ENCODE results near the gene MRPS23. TPM values are rescaled to one million over a fixed set of nuclear protein-coding genes. Genes with fewer than 3 reads are reported as not detected.

MRPS23 gene
- total RNA-seq, 6 experiments from 2014 or later: 47.0 to 62.5 (median 56.4) TPM

DNA sequence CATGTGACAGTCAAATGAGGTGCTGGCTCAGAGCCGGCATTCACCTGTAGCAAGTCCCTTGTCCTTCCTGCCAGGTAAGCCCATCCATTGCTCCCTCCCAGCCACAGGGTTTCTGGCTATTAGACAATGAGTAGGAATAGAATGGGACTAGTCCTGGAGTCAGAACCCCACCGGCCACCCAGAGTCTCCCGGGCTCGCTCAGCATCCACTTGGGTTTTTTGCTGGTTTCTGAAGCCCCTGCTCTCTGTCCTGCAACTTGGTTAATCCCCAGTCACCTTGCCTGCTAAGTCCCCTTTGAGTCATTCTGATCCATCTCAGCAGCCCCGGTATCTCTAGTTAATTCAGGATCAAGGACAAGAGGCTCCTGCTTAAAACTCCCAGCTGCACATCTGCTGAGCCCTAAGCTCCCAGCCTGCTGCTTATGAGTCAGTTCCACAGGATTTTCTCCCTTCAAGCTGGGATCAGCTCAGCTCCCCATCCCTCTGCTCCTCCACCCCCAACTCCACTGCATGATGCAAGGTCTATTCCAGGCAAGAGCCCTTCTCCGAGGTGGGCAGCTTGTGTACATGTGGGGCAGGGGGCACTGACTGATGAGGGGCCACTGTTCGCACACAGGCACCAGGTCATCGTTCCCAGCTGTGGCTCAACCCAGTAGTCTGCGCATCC, 19.9 kb upstream of the MRPS23 start:
- TF ChIP-seq, protein P1, sequence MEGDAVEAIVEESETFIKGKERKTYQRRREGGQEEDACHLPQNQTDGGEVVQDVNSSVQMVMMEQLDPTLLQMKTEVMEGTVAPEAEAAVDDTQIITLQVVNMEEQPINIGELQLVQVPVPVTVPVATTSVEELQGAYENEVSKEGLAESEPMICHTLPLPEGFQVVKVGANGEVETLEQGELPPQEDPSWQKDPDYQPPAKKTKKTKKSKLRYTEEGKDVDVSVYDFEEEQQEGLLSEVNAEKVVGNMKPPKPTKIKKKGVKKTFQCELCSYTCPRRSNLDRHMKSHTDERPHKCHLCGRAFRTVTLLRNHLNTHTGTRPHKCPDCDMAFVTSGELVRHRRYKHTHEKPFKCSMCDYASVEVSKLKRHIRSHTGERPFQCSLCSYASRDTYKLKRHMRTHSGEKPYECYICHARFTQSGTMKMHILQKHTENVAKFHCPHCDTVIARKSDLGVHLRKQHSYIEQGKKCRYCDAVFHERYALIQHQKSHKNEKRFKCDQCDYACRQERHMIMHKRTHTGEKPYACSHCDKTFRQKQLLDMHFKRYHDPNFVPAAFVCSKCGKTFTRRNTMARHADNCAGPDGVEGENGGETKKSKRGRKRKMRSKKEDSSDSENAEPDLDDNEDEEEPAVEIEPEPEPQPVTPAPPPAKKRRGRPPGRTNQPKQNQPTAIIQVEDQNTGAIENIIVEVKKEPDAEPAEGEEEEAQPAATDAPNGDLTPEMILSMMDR (IDR thresholded peaks at IDR 0.05): no peak
- H3K4me3 Mint-ChIP-seq: peak overlapping the region; percentile 61
- H3K36me3 Mint-ChIP-seq (ENCODE audit: low read depth): peaks cover 29% of the 10 kb centered on the region; the same call in 1 of the 2 replicates
- DNase-seq: peak; percentile 82
- H3K27me3 Mint-ChIP-seq (ENCODE audit: insufficient read depth): peaks cover 1% of the 10 kb centered on the region; the same call in 1 of the 2 replicates
- peaks cover 67% of the 10 kb centered on the region for H3K4me1 Mint-ChIP-seq (ENCODE audit: low read depth)
- H3K27ac Mint-ChIP-seq: peak overlapping the region; percentile 90
- no peaks in the 10 kb centered on the region for H3K9me3 Mint-ChIP-seq

DNA sequence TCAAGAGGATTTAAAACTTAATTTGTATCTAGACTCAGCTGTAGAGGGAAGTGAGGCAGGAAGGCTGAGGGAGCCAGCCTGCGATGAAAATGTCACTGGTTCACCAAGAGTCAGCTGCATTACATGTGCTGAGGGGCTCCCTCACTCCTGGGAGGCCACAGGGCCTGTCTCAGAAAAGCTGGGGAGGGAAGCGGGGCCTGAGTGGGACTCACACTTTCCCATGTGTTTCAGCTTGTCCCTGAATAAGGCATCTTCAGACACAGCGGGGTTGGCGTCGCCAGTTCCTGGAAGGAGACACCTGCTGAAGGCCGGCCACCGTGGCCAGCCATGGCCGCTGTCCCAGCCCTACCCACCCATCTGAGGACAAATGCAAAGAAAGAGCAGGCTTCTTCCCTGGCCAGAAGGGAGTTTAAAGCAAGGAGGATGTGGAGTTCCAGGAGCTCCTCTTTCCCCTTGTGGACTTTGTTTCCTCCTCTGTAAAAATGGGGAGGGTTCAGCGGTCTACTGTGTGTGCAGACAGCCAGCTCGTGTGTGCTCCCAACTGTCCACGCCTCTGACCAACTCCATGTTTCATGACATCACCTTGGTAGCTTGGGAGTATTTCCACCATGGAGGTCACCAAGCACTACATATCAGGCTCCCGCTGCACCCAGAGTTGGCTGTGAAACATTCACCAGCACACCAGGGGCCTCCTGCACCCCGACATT, 19.2 kb upstream of the MRPS23 start:
- Mint-ChIP-seq H3K27me3 (ENCODE audit: insufficient read depth) (peaks cover 3% of the 10 kb centered on the region), H3K36me3 (ENCODE audit: low read depth) (peaks cover 34% of the 10 kb centered on the region), H3K27ac (peak overlapping the region; percentile 90), H3K4me3 (peak overlapping the region; percentile 61), H3K4me1 (ENCODE audit: low read depth) (peaks cover 60% of the 10 kb centered on the region), H3K9me3 (no peaks in the 10 kb centered on the region)
- TF ChIP-seq, protein P1 (IDR thresholded peaks at IDR 0.05): no peak
- DNase-seq: no peak

GRCh38 chr17:57868007-57868909, 18.4 kb upstream of the MRPS23 start:
- Mint-ChIP-seq H3K4me1 (ENCODE audit: low read depth) (peaks cover 52% of the 10 kb centered on the region), H3K9me3 (no peaks in the 10 kb centered on the region), H3K36me3 (ENCODE audit: low read depth) (peaks cover 35% of the 10 kb centered on the region), H3K27me3 (ENCODE audit: insufficient read depth) (peaks cover 3% of the 10 kb centered on the region; the same call in 1 of the 2 replicates), H3K27ac (peak overlapping the region; percentile 90), H3K4me3 (peak overlapping the region; percentile 57)
- DNase-seq: peak; percentile 83
- TF ChIP-seq, protein P1 (IDR thresholded peaks at IDR 0.05): peak; percentile 69

DNA sequence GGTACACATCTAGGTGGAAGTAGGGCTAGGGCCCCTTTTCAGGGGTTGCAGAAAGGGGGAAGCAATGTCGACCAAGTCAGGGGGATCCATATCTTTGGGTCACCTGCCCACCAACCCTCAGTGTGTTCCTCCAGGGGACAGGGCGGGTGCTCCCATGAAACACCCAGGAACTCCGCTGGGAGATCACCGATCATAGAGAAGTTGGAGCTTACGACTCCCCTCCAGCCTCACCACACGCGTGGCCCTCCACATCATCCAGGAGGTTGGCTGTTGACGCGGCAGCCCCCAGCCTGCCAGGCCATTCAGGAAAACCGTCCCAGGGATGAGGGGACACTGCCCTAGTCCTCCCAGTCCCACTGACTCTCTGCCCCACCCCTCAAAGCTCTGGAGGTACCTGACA, 17.3 kb upstream of the MRPS23 start:
- Mint-ChIP-seq H3K27me3 (ENCODE audit: insufficient read depth) (peaks cover 3% of the 10 kb centered on the region; the same call in 1 of the 2 replicates), H3K4me1 (ENCODE audit: low read depth) (peaks cover 52% of the 10 kb centered on the region), H3K36me3 (ENCODE audit: low read depth) (peaks cover 28% of the 10 kb centered on the region), H3K9me3 (no peaks in the 10 kb centered on the region), H3K4me3 (no peak overlapping the region), H3K27ac (peak overlapping the region; percentile 90)
- no peak for DNase-seq
- TF ChIP-seq, protein P1 (IDR thresholded peaks at IDR 0.05): no peak

DNA sequence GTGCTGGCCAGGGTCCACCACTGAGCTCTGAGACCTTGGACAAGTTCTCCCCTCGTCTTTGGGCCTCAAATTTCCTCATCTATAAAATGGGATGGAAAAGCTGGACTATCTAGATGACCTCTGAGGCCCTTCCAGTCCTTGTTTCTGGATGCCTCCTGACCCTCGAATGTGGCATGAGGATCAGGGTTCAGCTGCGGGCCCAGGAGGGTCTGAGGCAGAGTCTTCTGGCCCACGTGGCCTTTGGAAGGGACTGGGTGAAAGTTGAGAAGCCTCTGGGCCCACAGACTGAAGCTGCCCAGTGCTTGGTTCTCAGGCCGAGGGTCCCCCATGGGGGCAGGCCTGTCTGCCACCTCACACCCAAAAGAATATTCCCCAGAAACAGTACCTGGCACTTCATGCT, 16.9 kb upstream of the MRPS23 start:
- no peak for DNase-seq
- H3K36me3 Mint-ChIP-seq (ENCODE audit: low read depth): peaks cover 24% of the 10 kb centered on the region
- H3K9me3 Mint-ChIP-seq: no peaks in the 10 kb centered on the region
- TF ChIP-seq, protein P1 (IDR thresholded peaks at IDR 0.05): no peak
- H3K27me3 Mint-ChIP-seq (ENCODE audit: insufficient read depth): peaks cover 3% of the 10 kb centered on the region; the same call in 1 of the 2 replicates
- H3K4me3 Mint-ChIP-seq: no peak overlapping the region
- H3K27ac Mint-ChIP-seq: no peak overlapping the region
- H3K4me1 Mint-ChIP-seq (ENCODE audit: low read depth): peaks cover 50% of the 10 kb centered on the region

All from HFFc6 (cell line).